Stimulated activated CD4-positive, alpha-beta T cell treated with anti-CD3 and anti-CD28 coated beads, Interleukin-1b, Interleukin-23, amount 100 ng/mL, for 4 hours (primary cell): ENCODE results near the gene MRPL18.
A peak's percentile ranks its signal among the peaks of the same experiment; 100 is the strongest.
"Not testable (repeated sequence)": the region's sequence is repeated elsewhere in the genome, so short reads cannot be mapped to it uniquely, and the experiment has no call there.

Source experiments
- DNase-seq, 2 donors: peaks; one replicate each; pipeline ENCODE4 v3.0.0-alpha.2; 2020; ENCODE audit warnings: low read depth in 2 of 2

Gene MRPL18

DNA sequence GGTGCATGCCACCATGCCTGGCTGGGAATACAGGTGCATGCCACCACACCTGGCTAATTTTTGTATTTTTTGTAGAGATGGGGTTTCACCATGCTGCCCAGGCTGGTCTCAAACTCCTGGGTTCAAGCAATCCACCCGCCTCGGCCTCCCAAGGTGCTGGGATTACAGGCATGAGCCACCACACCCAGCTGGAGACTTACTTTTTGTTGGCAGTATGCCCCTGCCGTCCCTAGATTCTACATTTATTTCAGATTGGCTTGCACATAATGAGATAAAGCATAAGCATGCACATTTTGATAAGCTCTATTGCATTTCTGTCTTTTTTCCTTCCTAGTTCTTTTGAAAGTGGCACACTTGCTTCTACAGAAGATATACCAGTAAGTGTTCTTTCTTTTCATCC, 26.5 kb downstream of the MRPL18 start:
- DNase-seq, result not testable (repeated sequence)

DNA sequence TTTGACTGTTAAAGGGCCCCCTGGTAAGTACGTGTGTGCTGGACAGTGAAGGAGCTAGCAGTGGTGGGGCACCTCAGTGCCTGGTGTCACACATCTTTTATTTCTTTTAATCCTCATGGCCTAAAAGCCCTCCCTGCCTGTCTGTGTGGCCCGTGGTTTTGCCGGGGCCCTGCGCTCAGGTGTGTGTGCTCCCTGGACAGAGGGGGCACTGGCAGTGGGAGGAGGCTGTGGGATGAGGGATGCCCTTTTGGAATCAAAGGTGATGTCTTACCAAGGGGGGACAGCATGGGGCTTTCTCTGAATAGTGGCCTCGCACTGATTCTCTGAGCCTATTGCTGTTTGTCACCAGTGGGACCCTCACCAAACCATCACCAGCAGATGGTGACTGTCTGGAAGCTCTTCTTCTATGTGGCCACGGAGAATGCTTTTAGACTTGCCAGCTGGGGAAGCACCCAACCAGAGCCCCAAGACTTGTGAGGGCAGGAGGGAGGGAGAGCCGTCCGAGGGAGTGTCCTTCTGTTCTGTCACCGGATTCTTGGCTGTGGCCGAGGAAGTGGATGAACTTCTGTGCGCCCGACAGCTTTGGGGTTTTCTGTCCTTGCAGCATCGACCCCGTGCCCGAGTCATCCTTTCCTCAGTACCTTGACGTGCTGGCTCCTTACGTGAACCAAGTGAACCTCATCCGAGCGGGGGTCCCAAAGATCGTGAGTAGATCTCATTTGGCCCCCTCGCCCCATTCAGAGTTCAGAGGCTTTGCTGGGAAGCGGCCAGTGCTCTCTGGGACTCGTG, 27.9 kb downstream of the MRPL18 start:
- DNase-seq, result no peak

DNA sequence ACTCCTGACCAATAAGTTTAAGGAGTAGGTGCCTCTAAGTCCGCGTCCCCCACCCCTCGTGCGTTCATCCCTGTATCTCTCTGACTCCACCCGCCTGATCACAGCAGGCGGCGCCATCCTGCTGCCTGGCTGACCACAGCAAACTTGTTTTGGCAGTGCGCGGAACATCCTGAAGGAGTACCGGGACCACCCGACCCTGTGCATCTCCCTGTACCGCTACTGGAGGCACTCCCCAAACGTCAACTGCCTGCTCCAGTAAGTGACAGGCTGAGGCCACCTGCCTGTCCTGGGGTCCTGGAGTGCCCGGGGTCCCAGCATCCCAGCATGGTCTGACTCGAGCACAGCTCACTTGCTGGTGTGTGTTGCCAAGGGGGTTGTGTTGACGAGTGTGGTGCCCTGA, 28.8 kb downstream of the MRPL18 start:
- no peak for DNase-seq

- peak in 1 of 2 donors; percentile 19 for DNase-seq
These were observed 29.8 kb downstream of the MRPL18 start for GRCh38 chr6:159819932-159820640.

- no peak for DNase-seq
These were observed 30.9 kb downstream of the MRPL18 start for GRCh38 chr6:159821122-159821521.

- no peak for DNase-seq
These were observed 31.5 kb downstream of the MRPL18 start for GRCh38 chr6:159821726-159822125.

- DNase-seq, result no peak
These were observed 33.7 kb downstream of the MRPL18 start for GRCh38 chr6:159823953-159824352.

- DNase-seq, result not testable (repeated sequence)
These were observed 34.4 kb downstream of the MRPL18 start for GRCh38 chr6:159824690-159825089.

DNA sequence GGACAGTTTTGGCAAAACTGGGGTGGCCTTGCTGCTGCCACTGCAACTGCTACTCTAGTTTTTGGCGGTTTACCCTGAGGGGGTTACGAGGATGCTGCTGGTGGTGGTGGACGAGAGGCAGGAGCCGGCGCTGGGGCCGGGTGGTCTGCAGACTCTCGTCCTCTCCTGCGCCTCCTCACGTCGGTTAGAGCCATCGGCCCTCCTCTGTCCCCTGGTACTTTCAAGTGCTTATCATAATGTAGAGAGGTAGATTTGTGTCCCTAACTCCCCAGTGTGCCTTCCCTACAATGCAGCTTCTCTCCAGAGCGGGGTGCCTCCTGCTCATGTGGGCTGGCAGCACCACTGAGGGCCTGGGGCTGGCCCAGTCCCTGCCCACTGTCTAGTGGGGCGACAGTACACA, 35.7 kb downstream of the MRPL18 start:
- DNase-seq, result no peak

DNA sequence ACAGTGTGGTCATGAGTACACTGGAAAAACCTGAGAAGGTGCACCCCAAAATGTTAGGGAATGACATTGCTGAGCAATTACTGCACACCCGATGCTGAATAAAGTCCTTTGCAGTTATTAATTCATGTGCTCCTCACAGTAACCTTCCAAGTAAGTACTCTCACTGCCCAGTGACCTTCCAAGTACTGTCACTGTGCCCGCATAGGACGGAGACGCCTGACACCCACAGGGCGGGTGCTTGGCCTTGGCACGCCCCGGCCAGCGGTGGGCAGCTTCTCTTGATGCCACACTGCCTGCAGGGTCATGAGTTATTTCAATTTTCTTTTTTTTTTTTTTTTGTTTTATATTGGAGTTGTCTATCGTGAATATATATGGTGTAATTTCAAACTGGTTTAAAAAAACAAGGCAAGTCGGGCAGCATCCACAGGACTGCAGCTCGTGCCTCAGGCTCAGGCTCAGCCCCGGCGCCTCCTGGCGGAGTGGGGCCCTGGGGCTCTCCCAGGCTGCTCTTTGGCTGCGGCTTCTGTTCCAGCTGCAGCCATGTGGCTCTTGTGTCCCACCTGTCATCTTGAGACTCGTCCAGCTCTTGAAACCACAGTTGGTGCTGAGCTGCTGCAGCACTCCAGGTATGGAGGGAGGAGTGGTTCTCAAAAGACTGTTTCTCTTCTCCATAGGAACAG, 36.8 kb downstream of the MRPL18 start:
- DNase-seq, result no peak

GRCh38 chr6:159828074-159828473, 37.8 kb downstream of the MRPL18 start:
- DNase-seq, result no peak

GRCh38 chr6:159829526-159829925, 39.3 kb downstream of the MRPL18 start:
- DNase-seq, result no peak

GRCh38 chr6:159830501-159831372, 40.5 kb downstream of the MRPL18 start:
- DNase-seq, result no peak

GRCh38 chr6:159831373-159831679, 41.1 kb downstream of the MRPL18 start:
- DNase-seq, result no peak

GRCh38 chr6:159832946-159833345, 42.7 kb downstream of the MRPL18 start:
- DNase-seq, result no peak

DNA sequence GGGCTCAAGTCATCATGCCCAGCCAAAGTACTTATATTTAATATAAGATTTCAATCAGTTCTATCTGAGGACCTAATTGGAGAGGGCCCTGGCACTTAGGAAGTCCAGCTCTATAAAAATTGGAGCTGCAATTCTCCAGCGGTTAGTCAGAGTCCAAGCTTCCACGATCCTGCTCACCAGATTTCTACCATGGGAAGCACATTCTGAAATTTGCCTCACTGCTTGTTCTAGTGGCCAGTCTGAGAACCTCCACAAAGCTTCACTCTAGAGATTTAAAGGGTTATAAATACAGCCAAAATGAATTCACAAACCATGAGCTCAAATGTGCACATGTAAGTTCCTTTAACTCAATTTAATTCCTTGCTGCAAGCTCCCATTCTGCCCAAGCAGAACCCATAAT, 43.3 kb downstream of the MRPL18 start:
- DNase-seq, result no peak

- DNase-seq, result no peak
These were observed 43.8 kb downstream of the MRPL18 start for GRCh38 chr6:159833997-159834603.

- no peak for DNase-seq
These were observed 46.6 kb downstream of the MRPL18 start for GRCh38 chr6:159836718-159837490.

DNA sequence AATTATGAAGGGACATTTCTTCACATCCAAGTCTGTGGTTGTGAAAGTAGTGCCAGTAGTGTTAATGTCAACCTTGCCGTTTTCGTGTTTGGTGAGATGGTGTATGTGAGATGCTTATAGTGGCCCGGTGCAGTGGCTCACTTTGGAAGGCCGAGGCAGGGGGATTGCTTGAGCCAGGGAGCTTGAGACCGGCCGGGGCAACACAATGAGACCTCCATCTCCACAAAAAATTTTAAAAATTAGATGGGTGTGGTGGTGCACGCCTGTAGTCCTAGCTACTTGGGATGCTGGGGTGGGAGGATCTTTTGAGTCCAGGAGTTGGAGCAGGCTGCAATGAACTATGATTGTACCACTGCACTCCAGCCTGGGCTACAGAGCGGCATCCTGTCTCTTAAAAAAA, 47.2 kb downstream of the MRPL18 start:
- no peak for DNase-seq

- no peak for DNase-seq
These were observed 47.9 kb downstream of the MRPL18 start for GRCh38 chr6:159838020-159838744.
